GM12801 (cell line): Measurements from ENCODE around the gene PGR.

Experiments
- CTCF ChIP-seq: IDR thresholded peaks from one replicate; pipeline ENCODE4 v1.5.1; 2011; ENCODE audit warnings: control low read depth; ENCODE audit not compliant: insufficient read length; ENCODE audit errors: extremely low read depth

The PGR gene

GRCh38 chr11:100981196-100981824 lies 148.3 kb downstream of the PGR start:
- no peak for TF ChIP-seq CTCF

- no peak for TF ChIP-seq CTCF
Measured at GRCh38 chr11:100980156-100980555, 149.5 kb downstream of the PGR start.
